GM21381 (cell line): ENCODE measurements around the gene UBE2O.
A peak's percentile ranks its signal among the peaks of the same experiment; 100 is the strongest.
"Not testable (repeated sequence)": the region's sequence is repeated elsewhere in the genome, so short reads cannot be mapped to it uniquely, and the experiment has no call there.

Experiments
- ATAC-seq: cut with Tn5 transposase; IDR thresholded peaks from one replicate; pipeline ENCODE4 v1.9.1; 2021; ENCODE audit warnings: mild to moderate bottlenecking, moderate library complexity; ENCODE audit not compliant: unreplicated experiment

UBE2O gene

DNA sequence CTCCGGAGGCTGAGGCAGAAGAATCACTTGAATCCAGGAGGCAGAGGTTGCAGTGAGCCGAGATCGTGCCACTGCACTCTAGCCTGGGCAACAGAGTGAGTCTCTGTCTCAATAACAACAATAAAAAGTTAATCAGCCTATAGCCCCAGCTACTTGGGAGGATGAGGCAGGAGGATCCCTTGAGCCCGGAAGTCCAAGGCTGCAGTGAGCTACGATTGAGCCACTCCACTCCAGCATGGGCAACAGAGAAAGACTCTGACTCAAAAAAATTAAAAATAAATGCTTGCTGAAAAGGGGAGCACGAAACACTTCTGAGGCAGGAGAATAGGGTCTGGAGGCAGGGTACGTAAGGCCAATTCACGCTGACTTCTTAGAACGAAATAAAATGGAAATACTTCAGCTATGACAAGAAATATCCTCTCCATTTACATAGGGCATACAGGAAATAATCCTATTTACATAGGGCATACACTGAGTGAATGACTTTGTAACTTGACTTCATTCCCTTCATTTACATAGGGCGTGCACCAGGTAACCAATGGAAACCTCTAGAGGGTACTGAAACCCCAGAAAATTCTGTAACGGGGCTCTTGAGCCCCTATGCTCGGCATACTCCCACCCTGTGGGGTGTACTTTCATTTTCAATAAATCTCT is 96.0 kb downstream of the UBE2O start:
- ATAC-seq = no peak

- no peak for ATAC-seq
Measured at GRCh38 chr17:76354747-76355310, 98.1 kb downstream of the UBE2O start.

DNA sequence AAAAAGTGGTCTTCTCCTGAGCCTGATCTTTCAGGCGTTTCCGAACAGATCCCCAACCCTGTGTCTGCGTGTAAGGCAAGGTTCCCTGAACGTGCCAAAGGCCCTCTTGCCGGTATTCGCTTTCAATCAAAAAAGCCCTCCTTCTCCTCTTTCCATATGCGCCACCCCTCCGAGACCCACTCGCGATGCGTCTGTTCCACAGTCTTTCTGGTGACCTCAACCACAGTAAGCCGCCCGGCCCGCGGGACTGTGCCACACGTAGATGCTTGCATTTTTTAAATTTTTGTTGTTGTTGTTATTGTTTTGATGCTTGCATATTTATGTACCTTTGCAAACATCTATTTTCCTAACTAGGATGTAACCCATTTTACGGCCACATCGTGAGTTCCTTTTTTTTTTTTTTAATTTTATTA is 98.6 kb downstream of the UBE2O start:
- no peak for ATAC-seq

DNA sequence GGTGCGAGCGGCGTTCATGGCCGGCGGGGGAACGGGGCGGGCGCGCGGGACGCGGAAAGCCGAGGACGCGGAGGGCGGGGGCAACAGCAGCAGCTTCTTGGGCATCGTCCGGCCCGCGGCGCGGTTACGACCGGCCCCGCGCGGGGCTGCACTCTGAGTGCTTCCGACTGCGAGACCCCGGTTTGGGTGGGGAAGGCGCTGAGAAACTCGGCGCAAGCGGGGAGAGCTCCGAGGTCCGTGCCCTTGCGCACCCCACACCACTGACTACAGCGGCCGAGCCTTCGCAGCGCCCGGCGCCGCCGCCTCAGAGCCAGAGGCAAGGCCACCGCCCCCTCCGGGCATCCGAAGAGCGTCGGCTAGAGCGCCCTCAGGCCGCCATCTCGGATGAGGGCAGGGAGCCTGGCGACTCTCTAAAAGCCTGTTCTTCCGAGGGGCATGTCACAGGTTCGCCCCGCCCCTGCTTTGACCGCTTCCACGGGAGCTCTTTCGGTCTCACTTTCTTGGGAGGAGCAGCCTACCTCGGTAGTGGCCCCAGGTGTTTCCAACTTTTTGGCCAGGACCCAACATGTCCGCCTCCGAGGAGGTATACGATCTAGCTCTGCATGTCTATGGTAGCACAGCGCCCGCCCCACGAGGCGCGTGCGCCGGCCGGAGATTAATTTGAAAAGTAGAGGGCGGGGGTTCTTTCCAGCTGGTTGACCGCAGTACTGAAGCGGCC is 99.2 kb downstream of the UBE2O start, which contains the start of gene PRPSAP1:
PRPSAP1 (minus strand) TSS at position 318 of the 718 bp plus-strand sequence; CDS start at position 105, 213 bp downstream.
- ATAC-seq = peak; percentile 77

- ATAC-seq = peak; percentile 13
Measured at GRCh38 chr17:76353004-76353598, 99.9 kb downstream of the UBE2O start.

- no peak for ATAC-seq
Measured at GRCh38 chr17:76351526-76352071, 101.4 kb downstream of the UBE2O start.

GRCh38 chr17:76350463-76350862 is 102.5 kb downstream of the UBE2O start:
- no peak for ATAC-seq

- not testable (repeated sequence) for ATAC-seq
Measured at GRCh38 chr17:76346936-76347335, 106.0 kb downstream of the UBE2O start.

DNA sequence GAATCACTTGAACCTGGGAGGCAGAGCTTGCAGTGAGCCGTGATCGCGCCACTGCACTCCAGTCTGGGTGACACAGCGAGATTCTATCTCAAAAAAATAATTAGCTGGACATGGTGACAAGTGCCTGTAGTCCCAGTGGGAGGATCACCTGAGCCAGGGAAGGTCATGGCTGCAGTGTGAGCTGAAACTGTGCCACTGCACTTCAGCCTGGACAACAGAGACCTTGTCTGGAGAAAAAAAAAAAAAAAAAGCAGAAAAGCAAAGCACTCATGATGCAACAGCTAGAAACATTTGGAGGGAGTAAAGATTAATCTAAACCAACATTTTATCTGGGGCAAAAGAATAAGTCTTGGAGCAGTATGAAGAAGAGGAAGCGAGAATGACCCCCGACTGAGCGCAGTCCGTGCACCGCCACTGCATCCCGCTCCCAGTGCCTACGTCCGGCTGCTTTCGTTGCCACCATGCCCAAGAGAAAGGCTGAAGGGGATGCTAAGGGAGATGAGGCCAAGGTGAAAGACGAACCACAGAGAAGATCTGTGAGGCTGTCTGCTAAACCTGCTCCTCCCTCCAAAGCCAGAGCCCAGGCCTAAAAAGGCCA is 107.5 kb downstream of the UBE2O start:
- ATAC-seq = no peak

DNA sequence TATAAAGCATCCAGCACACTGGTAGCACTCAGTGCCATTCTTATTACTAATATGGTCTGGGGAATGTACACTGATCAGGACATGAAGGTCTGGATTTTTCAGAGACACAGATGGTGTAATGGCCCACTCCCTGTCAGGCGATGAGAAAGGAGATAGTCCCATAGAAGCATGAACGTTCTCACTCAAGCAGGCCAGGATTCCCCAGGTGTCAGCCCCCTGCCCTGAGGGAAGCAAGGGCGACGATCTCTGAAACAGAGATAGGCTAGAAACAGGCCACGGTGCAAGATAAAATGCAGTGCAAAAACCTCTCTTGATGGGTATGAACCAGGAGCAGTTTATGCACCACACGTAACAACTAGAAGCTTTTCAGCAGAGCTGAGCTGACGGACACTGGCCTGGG is 109.8 kb downstream of the UBE2O start:
- ATAC-seq = no peak

GRCh38 chr17:76341301-76341700 is 111.7 kb downstream of the UBE2O start:
- no peak for ATAC-seq
